HG03432 (cell line): ENCODE measurements around the gene RASGEF1C.

Experiments used
- ATAC-seq: cut with Tn5 transposase; IDR thresholded peaks from one replicate; pipeline ENCODE4 v1.9.1; 2021; ENCODE audit warnings: mild to moderate bottlenecking, moderate library complexity; ENCODE audit not compliant: unreplicated experiment

The RASGEF1C gene

GRCh38 chr5:180187767-180188166, 21.2 kb downstream of the RASGEF1C start:
- no peak for ATAC-seq

DNA sequence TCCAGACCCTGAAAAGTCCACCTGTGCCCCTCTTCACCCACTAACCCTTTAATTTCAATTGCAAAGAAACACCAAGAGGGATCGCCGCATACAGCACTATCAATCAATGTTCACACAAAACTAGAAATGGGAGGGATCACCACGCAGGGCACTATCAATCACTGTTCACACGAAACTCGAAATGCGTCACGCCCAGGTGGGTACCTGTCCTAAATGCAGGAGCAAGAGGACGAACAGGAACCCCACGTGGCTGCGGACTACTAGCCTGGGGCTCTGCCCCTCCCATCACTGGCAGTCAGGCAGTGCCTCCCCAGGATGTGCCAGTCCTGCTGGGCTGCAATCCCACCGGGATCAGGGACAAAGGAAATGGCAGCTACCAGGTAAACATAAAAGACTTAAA, 28.2 kb downstream of the RASGEF1C start:
- no peak for ATAC-seq

DNA sequence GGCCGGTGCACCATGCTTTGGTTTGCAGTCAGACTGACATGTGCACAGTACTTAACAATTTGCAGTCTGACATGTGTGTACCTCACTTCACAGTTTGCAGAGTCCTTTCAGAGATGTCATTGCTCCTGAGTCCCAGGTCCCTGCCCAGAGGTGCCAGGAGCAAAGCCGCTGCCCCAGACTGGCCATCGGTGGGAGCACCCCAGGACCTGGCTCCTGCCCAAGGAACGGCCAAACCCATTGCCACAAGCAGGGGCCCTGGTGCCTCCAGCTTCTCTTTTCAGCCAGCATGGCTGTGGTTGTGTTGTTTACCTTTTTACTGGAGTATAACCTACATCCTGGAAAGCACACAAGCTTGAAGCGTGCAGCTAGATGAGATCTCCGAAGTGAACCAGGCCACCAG, 28.6 kb downstream of the RASGEF1C start:
- no peak for ATAC-seq

- ATAC-seq, result no peak
These were observed 29.3 kb downstream of the RASGEF1C start for GRCh38 chr5:180179442-180180420.

DNA sequence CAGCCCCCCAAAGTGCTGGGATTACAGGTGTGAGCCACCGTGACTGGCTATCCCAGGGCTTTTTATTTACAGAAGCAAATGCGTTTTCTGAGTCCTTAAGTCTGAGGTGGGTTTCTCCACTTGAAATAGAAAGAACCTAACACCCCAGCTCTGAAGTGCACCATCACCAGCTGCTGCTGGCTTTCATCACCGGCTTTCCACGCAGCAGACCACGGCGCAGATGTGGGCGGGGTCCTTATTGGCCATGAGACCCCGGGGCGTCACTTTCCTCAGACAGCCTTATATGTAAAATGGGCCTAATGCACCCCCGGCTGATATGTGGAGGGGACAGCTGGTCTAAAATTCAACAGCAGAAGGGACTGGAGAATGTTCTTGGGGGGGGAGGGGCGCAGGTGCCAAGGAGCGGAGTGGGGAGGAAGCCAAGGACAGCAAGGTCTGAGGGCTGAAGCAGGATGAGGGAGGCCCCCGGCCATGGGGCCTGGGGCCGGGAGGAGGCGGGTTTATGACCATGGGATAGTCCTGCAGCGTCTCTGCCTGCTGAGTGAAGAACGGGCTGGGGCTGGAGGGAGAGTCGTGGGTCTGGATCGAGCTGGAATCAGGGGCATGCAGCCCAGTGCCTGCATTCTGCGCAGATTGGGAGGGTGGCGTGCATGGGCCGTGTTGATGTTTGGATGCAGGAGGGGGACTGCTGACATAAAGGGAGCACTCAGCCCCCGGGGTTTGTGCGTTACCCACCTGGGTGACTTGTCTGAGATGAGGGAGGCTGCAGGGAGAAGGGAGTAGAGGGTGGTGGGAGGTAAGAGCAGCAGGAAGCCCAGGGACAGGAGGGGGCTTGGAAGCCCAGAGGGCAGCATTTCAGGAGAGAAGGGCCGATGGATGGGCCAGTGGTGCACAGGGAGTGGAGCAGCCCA, 30.2 kb downstream of the RASGEF1C start:
- ATAC-seq, result no peak

- no peak for ATAC-seq
These were observed 32.8 kb downstream of the RASGEF1C start for GRCh38 chr5:180176191-180176590.

DNA sequence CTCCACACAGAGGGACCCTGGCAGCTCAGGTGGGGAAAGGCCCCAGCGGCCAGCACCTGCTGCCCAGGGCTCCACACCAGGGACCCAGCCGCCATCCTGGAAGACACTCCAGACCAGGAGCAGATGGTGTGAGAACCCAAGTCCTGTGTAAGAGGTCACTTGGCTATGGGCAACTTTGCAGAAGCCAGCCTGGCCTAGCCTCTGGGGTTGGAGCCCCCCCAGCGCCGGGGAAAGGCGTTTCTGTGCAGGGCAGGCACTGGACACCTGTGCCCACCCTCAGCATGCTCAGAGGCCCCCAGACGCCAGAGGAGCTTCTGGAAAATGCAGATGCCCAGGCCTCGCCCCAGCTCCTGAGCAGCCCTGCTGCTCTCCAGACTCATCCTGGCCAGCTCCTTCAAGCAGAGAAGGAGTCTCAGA, 34.0 kb downstream of the RASGEF1C start:
- no peak for ATAC-seq

GRCh38 chr5:180174587-180174972, 34.4 kb downstream of the RASGEF1C start:
- no peak for ATAC-seq

GRCh38 chr5:180173875-180174586, 35.0 kb downstream of the RASGEF1C start:
- no peak for ATAC-seq

GRCh38 chr5:180173198-180173544, 35.8 kb downstream of the RASGEF1C start:
- ATAC-seq, result no peak

DNA sequence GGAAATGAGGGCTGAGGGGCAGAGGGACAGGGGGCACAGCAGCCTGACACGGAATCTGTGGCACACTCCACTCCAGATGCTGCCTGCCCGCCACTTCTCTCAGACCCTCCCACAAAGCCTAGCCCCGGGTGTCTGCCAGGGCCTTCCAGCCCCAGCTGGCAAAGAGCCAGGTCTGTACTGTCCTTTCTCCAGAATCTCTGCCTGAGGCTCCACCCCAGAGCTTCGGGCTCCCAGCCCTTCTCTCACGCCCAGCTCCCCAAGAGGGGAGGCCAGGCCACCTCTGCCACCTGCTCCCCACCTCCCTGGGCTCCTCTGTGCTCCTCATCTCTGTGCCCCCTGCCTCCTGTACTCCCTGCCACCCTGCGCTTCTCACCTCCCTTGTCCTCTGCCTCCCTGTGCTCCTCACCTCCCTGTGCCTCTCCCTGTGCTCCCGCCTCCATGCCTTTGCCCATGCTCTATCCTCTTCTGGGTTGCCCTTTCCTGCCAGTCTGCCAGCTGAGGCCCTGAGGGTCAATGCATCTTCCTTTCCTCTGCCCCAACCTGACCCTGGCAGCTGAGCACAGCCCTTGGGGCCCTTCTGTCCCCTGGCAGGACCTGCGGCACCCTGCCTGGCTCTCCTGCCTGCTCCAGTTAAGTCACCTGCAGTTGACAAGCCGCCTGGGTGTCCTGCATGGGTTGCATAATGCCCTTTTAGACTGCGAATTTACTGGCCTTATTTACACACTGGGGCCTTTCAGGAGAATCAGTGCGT, 36.4 kb downstream of the RASGEF1C start:
- no peak for ATAC-seq

DNA sequence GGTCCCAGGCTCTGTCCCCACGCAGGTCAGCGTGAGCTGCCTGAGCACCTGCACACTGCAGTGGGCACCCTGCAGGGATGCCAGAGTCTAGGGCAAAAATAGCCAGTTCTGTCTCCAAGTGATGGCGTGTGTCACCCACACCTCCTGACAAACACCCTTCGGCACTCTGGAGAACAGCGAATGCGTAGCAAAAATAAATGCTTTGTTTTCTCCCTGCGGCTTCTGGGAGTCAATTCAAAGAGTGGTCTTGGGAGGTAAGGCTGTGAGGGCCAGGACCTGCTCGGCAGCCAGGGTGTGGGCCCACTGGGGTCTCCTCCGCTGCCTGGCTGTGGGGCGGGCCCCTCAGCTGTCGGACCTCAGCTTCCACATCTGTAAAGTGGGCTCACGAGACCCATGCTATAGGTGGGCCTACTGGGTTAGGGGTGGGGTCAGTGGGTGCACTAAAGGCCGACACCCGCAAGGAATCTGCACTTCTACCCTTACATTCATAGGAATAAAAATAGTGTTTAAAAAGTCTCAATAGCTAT, 37.4 kb downstream of the RASGEF1C start:
- no peak for ATAC-seq

DNA sequence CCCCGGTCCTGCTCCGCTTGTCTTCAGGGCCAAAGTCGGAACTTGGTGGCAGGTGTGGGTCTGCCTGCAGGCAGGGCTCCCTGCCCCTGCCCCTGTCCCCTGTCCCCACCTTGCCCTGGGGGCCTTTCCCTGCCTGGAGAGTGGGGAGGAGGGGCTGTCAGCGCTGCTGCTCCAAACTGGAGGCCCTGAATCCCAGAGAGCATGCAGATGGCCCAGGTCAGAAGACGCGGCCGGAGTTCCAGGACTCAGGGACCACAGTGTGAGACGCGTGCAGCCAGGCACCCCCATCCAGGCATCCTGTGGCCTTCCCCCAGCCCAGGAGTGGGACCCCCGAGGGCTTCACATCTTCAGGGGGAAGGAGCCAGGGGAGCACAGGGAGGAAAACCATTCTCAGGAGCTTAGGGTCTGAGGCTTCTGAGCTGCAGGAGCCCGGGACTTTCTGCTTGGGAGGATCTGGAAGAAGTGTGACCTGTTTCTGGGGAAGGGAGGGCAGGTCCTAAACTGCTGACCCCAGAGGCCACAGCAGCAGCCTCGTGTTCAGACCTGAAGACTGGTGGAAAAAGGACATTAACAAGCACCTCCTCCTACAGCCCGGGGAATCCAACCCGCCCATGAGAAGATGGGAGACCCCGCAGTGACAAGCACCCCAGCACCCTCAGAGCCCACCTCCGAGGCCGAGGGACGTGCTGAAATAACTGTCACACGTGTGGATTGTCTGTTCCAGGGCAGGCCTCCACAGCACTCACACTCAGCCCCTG, 38.0 kb downstream of the RASGEF1C start:
- ATAC-seq, result no peak

DNA sequence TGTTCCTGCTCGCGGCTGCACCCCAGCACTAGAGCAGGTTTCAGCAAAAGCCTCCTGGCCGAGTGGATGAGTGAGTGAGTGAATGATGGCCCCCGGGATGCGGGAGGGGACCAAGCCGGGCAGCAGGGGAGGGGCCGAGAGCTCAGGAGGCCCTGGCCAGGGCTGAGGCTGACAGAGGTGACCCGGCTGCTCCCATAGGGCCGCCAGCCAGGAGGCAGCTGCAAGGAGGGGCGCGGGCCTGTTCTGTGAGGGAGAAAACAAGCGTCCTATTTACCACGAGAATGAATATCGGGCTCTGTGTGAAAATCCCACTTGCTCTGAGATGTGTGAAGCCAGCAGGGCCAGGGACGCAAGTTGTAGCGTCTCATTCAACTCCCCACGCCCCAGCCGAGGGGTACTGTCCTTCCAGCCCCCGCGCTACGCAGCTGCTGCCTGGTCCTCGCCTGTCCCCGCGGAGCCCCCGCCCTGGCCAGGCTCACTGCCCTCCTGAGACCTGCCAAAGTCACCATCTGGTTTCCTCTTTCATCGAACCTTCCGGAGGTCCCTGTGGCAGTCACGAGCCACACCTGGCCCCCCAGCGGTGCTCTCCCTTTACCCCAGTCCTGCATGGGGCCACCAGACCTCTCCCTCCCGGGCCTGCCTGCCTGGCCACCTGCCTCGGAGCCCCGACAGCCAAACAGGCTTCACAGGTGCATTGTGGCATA, 38.8 kb downstream of the RASGEF1C start:
- ATAC-seq, result no peak

DNA sequence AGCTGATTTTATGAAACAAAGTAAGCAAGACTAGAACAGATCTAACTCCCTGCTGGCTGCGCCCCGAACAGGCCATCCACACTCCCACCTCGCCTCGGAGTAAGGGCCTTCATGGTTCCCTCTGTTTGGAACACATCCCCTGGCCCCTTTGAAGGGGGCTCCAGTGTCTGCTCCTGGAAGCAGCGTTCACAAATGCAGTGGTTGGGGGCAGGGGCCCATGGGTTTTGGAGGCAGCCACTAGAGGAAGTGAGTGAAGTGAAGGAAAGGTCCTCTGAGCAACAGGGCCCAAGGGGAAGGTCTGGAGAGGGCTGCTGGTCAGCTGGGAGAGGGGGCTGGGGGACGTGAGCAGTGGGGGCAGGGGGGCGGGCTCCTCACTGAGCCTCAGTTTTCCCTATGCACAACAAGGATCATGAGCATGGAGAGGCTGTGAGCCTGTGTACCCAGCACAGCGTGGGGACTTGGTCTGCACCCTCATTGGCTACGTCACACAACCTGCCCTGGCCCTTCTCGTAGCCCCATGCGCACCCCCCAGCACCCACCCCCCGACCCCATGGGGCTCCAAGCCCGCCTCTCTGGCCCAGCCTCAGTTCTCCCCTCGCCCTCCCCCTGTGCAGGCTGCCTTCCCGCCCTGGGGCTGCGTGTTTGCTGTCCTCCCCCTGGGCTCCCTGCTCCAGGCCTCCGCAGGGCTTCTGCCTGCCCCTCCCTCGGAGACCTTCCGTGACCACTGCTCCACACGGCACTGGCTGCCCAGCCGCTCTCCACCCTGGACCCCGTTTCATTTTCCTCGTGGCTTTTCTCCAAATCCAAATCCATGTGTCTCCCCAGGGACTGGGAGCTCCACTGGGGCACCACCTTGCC, 39.5 kb downstream of the RASGEF1C start:
- no peak for ATAC-seq

GRCh38 chr5:180168758-180169157, 40.3 kb downstream of the RASGEF1C start:
- no peak for ATAC-seq

- no peak for ATAC-seq
These were observed 42.8 kb downstream of the RASGEF1C start for GRCh38 chr5:180166176-180166575.

GRCh38 chr5:180162304-180162661, 46.7 kb downstream of the RASGEF1C start:
- ATAC-seq, result no peak
